RWPE2 (cell line): ENCODE measurements around the gene HSPA9.

Experiments used
- ATAC-seq: fragments of 200-7000 bp; cut with Tn5 transposase; 3 replicates; pipeline ENCODE4 v1.9.1; 2021; ENCODE audit warnings: low read depth
- DNase-seq: peaks from one replicate; pipeline ENCODE4 v3.0.0-alpha.2; 2020; ENCODE audit warnings: low spot score
- H3K27ac ChIP-seq: fragments of 450-650 bp; 2 replicates; pipeline ENCODE4 v1.5.1; 2017; ENCODE audit warnings: mild to moderate bottlenecking; ENCODE audit not compliant: poor library complexity, severe bottlenecking
- H3K27me3 ChIP-seq: fragments of 250-450 bp; sonication (Bioruptor Pico); 2 replicates; pipeline ENCODE4 v1.5.1; 2021; ENCODE audit warnings: mild to moderate bottlenecking, moderate library complexity; ENCODE audit not compliant: insufficient read depth, poor library complexity, severe bottlenecking
- H3K36me3 ChIP-seq: fragments of 250-450 bp; sonication (Bioruptor Pico); 2 replicates; pipeline ENCODE4 v1.5.1; 2020; ENCODE audit warnings: low read depth, mild to moderate bottlenecking, moderate library complexity
- H3K4me1 ChIP-seq: fragments of 250-450 bp; sonication (Bioruptor Pico); 2 replicates; pipeline ENCODE4 v1.5.1; 2021; ENCODE audit warnings: mild to moderate bottlenecking, moderate library complexity; ENCODE audit not compliant: insufficient read depth, poor library complexity, severe bottlenecking
- H3K4me3 ChIP-seq: fragments of 250-450 bp; sonication (Bioruptor Pico); 2 replicates; pipeline ENCODE4 v1.5.1; 2021; ENCODE audit warnings: mild to moderate bottlenecking, moderate library complexity; ENCODE audit not compliant: severe bottlenecking
- H3K9me3 ChIP-seq: fragments of 250-450 bp; sonication (Bioruptor Pico); 2 replicates; pipeline ENCODE4 v1.5.1; 2021; ENCODE audit warnings: mild to moderate bottlenecking, moderate library complexity; ENCODE audit not compliant: severe bottlenecking
- TF ChIP-seq, protein P1 (sequence below): fragments of 450-650 bp; IDR thresholded peaks from one replicate; pipeline ENCODE4 v1.5.1; 2017; ENCODE audit warnings: mild to moderate bottlenecking, moderate library complexity; ENCODE audit not compliant: poor library complexity, severe bottlenecking

Gene HSPA9

DNA sequence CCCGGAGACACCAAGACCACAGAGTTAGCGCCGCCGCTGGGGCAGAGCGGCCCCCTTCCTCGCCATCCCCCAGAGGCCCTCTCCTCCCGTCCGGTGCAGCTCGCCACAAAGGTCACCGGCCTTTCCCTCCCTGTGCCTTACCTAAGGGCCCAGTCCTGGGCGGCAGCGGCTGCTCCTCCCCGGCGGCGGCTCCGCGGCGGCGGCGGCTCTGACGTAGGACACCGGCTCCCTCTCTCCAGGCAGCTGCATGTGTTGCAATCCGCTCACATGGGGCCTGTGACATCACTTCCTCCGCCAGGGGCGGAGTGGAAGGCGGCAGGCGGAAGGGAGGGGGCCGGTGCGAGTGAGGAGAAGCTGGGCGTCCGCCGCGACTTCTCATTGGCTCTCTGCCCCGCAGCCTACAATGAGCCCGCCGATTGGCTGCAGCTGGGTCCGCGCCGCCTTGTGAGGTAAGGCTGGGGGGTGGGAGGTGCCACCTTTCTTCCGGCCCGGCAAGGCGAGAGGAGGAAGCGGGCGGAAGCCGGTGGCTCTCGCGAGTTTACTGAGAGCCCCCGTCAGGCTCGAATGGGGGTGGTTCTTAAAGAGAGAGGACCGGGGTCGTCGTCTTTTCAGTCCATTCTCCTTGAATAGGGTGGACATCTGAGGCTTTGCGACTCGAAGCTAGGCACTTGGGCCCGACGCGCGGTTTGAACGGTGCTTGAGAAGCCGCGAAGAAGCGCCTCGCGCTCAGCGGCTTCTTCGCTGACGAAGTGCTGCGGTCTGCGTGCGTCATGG is 32.1 kb downstream of the HSPA9 start, which contains the start of gene ETF1:
Gene ETF1 (minus strand): TSS at position 281 of the 774 bp plus-strand sequence. CDS start 318 bp downstream, outside the sequence.
- Histone ChIP-seq H3K27ac (peak within 1 kb of the TSS; percentile 67), H3K4me1 (peaks cover 41% of the 10 kb centered on the region), H3K9me3 (no peaks in the 10 kb centered on the region), H3K4me3 (peak within 1 kb of the TSS; percentile 84), H3K36me3 (peaks cover 44% of the 10 kb centered on the region), H3K27me3 (no peaks in the 10 kb centered on the region)
- TF ChIP-seq, protein P1, sequence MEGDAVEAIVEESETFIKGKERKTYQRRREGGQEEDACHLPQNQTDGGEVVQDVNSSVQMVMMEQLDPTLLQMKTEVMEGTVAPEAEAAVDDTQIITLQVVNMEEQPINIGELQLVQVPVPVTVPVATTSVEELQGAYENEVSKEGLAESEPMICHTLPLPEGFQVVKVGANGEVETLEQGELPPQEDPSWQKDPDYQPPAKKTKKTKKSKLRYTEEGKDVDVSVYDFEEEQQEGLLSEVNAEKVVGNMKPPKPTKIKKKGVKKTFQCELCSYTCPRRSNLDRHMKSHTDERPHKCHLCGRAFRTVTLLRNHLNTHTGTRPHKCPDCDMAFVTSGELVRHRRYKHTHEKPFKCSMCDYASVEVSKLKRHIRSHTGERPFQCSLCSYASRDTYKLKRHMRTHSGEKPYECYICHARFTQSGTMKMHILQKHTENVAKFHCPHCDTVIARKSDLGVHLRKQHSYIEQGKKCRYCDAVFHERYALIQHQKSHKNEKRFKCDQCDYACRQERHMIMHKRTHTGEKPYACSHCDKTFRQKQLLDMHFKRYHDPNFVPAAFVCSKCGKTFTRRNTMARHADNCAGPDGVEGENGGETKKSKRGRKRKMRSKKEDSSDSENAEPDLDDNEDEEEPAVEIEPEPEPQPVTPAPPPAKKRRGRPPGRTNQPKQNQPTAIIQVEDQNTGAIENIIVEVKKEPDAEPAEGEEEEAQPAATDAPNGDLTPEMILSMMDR = no peak
- ATAC-seq (peak; percentile 86), DNase-seq (peak; percentile 100)

DNA sequence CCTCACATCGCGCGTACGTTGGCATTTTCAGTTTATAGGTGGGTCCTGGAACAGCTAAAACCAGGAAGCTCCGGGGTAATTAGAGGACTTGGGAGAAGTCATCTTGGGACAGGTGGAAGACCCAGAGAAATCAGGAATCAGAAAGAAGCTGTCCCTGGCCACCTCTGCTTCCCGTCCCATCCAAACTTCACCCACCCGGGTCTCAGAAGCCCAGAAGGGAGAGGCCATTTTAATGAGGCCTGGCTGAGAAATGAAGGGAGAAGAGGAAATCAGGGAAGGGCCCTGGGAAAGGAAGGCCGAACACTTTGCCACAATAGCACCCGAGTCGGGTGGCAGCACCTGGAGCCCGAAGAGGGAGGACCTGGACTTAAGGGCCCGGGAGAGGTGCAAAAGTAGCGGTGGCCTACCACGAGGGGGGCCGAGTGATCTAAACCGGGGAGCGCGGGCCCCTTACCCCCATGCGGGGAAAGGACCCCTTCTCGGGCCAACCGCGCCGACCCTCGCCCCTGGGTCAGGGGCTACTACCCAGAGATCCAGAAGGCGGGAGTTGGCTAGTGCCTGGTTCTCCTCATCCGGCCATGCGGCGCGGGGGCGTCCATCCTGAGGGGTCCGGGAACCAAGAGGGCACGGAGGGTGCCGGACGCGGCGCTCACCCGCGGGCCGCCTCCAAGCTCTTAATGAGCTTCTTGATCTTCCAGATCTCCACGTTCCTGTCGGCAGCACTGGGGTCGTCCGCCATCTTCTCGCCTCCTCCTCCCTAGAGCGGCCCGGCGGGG is 32.8 kb downstream of the HSPA9 start:
- TF ChIP-seq, protein P1 = no peak
- Histone ChIP-seq H3K27ac (peak overlapping the region; percentile 67), H3K27me3 (no peaks in the 10 kb centered on the region), H3K4me3 (peak overlapping the region; percentile 84), H3K36me3 (peaks cover 48% of the 10 kb centered on the region), H3K4me1 (peaks cover 41% of the 10 kb centered on the region), H3K9me3 (no peaks in the 10 kb centered on the region)
- DNase-seq = no peak
- ATAC-seq = peak; percentile 39

DNA sequence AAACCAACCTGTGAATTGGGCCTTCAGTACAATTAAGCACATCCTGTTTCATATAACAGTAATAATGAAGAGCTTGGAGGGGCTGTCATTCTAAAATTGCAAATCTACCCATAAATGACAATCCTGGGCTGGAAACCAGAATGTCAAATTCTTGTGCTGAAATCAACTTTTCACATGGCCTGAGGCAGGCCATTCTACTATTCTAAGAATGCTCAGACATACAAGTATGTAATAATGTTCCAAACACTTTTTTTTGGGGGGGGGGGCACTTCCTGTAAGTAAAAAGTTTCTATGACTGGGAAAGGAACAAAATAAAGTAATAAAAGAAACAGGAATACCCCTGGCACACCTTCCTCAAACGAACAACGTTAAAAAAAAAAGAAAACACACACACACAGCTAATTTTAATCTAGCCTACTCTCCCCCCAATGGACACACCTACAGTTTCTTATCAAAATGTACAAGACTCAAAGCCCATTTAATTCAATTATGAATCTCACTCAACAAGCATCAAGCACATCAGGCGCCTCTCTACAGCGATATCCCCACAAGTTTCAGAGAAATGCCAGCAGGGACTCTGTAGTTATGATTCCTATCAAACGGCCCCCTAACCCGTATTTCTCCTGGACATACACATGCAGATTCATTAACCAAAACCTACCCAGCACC is 33.6 kb downstream of the HSPA9 start:
- Histone ChIP-seq H3K4me3 (peak overlapping the region; percentile 84), H3K36me3 (peaks cover 55% of the 10 kb centered on the region), H3K27ac (peak overlapping the region; percentile 67), H3K27me3 (no peaks in the 10 kb centered on the region), H3K4me1 (peaks cover 41% of the 10 kb centered on the region), H3K9me3 (no peaks in the 10 kb centered on the region)
- TF ChIP-seq, protein P1 = no peak
- DNase-seq (no peak), ATAC-seq (no peak)

DNA sequence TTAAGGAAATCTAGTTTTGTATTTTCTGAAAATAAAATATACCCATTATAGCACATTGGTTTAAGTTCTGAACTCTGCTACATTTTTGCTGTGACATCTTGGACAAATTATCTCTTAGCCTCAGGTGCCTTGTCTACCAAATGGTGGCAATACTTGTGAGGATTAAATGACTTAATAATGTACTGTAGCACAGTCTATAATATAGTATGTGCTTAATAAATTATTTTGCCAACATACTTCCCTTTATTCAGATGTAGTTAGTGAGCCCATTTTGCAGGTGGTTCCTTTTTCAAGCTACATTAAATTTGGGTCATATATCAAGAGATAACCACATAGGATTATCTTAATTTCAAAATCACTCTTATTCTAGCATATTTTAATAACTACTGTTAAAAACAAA is 35.4 kb downstream of the HSPA9 start:
- H3K4me1 ChIP-seq = peaks cover 25% of the 10 kb centered on the region
- H3K4me3 ChIP-seq = no peak overlapping the region
- no peak overlapping the region for H3K27ac ChIP-seq
- H3K36me3 ChIP-seq = peaks cover 66% of the 10 kb centered on the region
- no peak for DNase-seq
- H3K27me3 ChIP-seq = no peaks in the 10 kb centered on the region
- no peak for ATAC-seq
- TF ChIP-seq, protein P1 = no peak
- no peaks in the 10 kb centered on the region for H3K9me3 ChIP-seq
